ENCODE measurements around the gene REEP5.
A peak's percentile ranks its signal among the peaks of the same experiment; 100 is the strongest.
"Not testable (repeated sequence)": the region's sequence is repeated elsewhere in the genome, so short reads cannot be mapped to it uniquely, and the experiment has no call there.

The REEP5 gene

DNA sequence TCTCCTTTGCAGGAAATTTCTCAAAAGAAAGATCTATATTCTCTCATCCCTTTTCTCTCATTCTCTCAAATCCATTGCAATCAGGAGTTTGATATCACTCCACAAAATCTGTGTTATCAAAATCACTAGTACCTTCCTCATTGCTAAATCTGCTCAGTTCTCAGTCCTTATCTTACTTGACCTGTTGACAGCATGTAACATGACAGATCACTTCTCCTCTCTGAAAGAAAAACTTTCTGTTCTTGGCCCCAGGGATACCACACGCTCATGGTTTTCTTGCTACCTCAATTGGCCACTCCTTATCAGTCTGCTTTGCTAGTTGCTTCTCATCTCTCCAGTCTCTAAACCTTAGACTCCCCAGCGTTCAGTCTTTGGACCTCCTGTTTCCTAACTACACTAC lies 38.8 kb downstream of the REEP5 start:
- DNase-seq, result no peak

DNA sequence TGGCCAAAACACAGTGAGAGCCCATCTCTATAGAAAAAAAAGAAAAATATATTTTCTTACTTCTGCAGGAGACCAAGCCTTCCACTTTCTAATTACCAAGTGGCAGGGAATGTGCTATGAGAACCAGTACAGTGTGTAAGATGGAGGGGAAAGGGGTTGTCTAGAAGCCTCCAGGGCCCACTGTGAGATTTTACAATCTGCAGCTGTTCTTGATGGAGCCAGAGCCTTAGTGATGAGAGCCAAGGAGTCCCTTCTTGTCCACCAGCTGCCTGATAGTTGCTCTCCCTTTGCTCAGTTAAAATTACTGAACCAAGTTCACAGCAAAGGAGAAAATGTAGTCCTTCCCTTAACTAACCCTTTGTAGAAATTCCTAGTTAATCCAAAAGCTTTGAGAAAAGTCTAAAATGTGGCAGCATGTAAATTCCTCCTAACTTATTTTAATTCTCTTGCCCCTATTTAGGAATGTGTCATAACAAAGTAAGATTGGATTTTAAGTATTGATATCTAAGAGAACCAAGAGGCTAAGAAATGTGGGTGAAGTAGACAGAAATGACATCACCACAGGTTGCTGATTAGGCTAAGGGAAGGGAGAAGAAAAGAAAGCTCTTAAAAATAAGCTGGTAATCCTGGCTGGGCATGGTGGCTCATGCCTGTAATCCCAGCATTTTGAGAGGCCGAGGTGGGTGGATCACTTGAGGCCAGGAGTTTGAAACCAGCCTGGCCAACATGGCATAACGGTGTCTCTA lies 41.6 kb downstream of the REEP5 start:
- no peak for DNase-seq

DNA sequence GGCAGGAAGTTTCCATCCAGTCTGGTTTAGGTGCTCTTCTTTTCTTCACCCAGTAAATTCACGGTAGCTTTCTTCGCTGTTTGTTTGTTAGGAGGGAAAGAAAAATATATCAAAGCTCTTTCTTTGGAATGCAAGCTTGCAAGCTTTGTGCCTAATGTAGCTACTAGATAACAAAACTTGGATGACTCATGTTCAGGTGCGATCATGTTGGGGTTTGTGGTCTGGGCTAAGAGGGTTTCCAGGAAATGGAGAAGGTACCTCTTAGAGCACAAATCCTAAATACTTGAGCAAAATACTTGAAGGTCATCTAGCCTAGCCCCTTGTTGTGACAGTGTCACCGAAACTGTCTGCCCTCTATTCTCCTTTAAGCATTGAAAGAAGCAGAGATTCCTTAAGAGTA lies 43.3 kb downstream of the REEP5 start:
- DNase-seq, result no peak

DNA sequence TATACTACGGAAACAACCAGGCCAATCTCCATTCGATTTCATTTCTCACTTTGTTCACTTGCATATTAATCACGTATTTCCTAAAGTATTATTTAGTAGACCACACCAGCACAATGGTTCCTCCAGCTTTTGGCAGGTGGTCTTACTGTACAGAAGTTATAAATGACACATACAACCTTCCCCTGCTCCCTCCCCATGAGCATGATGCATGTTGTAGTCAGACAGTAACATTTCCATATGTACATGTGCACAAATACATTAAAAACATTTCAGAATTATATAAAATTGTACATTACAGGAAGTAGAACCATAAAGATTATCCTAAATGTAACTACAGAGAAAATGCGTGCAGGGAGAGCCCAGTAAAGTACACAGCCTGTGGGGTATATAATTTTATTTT lies 43.9 kb downstream of the REEP5 start:
- DNase-seq, result no peak

DNA sequence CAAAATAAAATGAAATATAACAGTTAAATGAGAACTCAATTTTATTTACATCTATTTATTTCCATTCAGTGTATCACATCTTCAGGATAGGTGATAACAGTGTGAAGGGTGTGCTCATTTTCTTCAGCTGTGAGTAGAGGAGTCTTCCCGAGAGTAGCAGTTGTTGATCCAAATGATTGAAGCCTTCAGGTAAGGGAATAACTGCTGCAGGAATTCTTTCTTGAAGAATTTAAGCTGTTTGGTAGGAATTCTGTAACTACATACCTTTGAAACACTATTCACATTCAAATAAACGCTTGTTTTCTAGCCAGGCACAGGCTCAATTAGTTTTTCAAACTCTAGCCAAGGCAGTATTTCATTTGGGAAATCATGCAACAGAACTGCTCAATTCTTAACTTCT lies 45.7 kb downstream of the REEP5 start:
- DNase-seq, result no peak

DNA sequence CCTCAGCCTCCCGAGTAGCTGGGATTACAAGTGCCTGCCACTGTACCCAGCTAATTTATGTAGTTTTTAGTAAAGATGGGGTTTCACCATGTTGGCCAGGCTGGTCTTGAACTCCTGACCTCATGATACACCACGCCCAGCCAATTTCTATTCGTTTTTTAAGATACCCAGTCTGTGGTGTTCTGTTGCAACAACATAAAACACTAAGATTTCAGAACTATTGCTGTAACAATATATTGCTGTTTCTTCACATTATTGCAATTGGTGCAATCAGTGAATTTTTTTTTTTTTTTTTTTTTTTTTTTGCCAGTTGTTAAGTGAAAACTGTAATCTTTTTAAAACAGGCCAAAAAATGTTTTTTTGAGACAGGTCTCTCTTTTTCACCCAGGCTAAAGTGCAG lies 51.1 kb downstream of the REEP5 start:
- DNase-seq, result peak; percentile 76

DNA sequence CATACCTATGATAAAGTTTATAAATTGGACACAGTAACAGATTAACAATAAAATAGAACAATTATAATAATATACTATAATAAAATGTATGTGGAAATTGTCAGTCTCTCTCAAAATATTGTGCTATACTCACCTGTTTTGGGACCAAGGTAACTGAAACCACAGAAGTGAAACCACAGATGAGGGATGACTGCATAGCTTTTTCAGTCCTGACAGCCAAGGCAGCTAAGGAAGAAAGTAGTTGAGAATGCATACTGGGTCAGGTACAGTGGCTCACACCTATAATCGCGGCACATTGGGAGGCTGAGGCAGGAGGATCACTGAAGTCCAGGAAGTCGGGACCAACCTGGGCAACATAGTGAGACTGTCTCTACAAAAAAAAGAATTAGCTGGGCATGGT lies 52.1 kb downstream of the REEP5 start:
- DNase-seq, result no peak

DNA sequence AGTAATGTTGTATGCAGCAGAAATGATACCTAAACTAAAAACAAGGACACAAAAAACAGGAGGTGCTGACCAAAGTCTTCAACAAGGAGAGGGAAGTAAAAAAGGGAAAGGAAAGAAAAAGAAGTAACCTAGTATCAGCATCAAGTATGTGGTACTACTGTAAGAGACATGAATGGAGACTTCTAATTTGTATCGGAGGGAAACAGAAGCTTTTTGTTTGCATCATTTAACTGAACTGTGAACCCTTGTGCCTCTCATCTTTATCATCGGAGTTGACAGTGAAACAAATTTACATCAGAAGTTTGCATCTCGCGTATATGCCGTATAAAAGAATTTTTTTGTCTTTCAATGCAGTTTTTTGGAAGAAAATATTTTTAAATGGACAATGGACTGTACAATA lies 54.6 kb downstream of the REEP5 start:
- no peak for DNase-seq

DNA sequence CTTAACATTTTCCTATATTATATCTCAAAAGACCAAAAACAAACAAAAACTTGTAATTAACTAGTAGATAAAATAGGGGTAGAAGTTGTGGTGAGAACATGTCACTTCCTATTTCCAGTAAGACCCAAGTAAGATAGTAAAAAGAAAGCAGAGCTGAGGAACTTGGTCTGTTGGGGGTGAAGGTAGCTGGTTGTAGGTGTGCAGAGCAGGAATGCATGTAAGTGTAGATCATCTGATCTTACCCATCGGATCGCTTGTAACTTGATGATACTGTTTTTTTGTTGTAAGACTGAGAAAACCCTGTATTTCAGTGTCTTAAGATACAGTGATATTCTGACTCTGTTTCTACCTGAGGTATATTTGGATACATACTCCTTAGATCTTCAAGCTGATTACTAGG lies 55.3 kb downstream of the REEP5 start:
- DNase-seq, result no peak

DNA sequence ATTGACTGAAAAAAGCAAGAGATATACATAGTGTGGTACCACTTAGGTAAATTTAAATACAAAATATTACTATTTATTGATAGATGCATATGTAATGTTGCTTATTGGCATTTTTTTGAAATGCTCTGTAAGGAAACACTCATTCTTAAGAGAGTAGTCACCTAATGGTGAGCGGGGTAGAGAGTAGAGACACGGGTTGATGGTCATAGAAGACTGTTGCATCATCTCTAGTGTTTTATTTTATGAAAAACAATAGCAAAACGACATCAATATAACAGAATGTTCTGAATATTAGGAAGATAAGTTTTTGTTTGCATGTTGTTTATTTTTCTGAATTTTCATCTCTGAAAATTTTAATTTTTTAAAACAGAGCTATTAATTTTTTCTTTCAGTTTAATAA lies 56.9 kb downstream of the REEP5 start:
- DNase-seq, result no peak

DNA sequence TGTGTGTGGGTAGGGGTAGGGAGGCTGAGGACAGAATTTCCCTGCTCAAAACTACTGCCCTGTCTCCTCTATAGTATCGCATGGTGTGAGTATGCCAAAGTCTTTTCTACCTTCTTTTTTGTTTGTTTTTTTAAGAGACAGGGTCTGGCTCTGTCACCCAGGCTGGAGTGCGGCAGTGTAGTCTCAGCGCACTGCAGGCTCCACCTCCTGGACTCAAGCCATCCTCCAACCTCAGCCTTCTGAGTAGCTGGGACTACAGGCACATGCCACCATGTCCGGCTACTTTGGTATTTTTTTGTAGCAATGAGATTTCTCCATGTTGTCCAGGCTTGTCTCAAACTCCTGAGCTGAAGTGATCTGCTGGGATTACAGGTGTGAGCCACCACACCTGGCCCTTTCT lies 58.5 kb downstream of the REEP5 start:
- DNase-seq, result no peak

DNA sequence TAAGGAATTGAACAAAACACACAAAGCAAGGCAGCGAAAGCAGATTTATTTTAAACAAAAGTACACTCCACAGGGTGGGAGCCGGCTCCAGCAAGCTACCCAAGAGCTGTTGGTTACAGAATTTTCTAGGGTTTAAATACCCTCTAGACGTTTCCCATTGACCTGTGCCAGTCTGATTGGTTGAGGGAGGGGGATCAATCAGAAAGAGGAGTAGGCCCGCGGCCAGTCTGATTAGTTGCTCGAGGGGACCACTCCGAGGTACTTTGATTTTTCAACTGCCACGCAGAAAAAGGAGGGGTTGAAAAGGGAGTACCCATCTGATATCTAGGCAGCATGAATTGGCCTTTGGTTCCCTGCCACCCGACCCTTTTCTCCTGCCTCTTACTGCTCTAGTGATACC lies 59.9 kb downstream of the REEP5 start:
- no peak for DNase-seq

DNA sequence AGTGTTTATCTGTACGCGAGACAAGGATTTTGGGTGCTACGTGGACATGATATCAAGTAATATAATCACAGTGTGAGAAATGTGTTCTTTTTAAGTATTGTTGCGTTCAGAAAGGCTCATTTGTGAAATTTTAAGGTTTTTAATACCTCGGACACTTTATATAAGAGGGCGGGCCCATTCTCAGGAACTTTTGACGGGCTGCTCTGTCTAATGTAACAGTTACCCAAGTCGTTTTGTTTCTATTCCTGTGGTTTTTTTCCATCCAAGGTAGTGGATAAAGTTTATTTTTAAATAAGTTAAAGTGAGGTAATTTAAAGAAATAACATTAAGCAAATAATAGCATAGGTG lies 60.4 kb downstream of the REEP5 start:
- no peak for DNase-seq

DNA sequence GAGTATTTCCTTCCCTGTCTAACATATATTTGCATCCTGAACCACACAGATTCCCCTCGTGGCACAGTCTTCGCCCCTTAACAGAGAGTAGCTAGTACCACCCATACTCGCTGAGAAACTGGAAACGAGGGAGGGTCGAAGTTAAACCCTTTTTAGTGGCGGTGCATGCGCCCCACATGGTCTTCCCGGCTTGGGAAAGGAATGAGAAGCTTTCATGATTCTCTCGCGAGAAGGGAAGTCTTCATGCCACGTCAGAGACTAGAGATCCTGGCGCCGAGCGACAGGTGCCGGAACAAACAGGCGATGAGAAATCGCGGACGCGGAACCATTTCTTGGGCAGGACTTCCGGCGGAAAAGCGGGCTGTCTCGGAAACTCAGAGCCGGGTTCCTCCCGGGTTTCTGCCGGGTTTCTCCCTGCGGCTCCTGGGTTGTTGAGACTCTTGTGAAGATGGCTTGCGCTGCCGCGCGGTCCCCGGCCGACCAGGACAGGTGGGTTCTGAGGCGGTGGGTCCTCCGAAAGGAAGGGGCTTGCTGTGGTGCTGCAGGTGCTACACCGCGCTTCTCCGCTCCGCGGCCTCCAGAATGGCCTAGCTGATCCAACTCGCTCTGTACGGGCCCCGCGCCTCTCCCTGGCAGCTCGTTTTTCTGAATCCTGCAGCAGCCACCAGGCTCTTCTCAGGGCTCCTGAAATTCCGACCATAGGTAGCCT lies 60.9 kb downstream of the REEP5 start, which contains the start of gene SRP19:
SRP19 (plus strand) TSS at position 359 of the 709 bp plus-strand sequence; CDS start at position 449, 90 bp downstream.
- DNase-seq, result peak; percentile 96

DNA sequence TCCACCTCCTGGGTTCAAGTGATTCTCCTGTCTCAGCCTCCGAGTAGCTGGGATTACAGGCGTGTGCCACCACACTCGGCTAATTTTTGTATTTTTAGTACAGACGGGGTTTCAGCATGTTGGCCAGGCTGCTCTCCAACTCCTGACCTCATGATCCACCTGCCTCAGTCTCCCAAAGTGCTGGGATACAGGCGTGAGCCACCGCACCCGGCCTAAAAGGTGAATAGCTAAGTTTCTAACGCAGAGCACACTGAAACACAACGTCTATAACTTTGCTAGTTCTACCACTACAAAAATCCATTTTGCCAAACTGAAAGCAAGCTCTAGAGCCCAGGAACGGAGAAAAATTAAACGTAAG lies 61.5 kb downstream of the REEP5 start:
- not testable (repeated sequence) for DNase-seq

DNA sequence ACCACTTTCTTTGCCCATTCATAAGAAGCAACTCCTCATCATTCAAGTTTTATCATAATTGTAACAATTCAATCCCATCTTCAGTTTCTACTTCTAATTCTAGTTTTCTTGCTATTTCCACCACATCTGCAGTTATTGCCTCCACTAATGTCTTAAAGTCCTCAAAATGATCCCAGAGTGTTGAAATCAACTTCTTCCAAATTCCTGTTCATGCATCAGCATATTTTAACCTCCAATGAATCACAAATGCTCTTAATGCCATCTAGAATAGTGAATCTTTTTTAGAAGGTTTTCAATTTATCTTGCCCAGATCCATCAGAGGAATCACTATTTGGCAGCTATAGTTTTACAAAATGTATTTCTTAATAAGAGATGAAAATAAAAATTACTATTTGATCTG lies 64.2 kb downstream of the REEP5 start:
- no peak for DNase-seq

DNA sequence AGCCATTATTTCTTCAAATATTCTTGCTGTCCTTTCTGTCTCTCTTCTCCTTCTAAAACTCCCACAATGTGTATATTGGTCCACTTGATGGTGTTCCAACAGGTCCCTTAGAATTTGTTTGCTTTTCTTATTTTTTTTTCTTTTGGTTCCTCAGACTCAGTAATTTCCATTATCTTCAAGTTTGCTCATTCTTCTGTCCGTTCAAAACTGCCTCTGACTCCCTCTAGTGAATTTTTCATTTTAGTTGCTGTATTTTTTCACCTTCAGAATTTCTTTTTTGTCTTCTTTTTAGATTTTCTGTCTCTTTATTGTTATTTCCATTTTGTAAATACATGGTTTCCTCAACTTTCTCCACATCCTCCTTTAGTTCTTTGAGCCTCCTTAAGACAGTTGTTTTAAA lies 67.4 kb downstream of the REEP5 start:
- no peak for DNase-seq

DNA sequence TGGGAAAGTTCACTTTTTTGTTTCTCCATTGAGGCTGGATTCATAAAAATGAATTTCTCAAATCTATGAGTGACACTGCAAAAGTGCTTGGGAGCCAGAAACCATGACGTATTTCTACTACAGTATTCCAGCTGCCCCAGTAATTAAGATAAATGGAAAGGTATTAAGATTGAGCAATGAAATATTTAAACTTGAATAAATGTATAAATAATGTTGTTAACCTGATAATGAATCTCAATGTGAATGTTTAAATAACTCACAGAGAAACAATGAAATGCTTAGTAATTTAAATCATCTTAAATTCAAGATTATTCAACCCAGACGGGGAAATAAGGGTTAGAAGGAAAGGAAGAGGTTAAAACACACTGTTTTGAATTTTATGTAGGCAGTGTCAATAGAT lies 72.1 kb downstream of the REEP5 start:
- DNase-seq, result no peak

DNA sequence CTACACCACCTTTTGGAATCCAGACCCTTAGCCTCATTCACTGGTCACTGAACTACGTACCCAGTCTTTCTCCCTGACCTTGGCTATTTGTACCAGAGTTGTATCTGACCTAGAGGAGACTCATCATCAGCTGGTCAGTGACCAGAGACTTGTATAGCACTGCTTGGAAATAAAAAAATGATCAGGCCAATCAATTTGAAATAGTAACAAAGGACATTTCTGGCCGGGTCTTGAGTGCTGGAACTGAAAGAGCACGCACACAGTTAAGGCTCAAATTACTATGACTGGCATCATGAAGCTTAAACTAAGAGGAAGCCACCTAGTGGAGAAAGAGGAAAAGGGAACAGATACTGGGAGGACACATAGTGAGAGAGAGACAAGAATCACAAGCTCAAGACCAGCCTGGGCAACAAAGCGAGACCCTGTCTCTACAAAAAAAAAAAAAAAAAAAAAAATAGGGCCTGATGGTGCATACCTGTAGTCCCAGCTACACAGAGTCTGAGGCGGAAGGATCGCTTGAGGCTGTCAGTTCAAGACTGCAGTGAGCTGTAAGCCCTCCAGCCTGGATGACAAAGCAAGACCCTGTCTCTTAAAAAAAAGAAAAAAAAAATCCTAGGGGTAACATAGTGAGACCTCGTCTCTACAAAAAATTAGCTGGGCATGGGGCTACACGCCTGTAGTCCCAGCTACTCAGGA lies 73.8 kb downstream of the REEP5 start:
- peak; percentile 80 for DNase-seq

DNA sequence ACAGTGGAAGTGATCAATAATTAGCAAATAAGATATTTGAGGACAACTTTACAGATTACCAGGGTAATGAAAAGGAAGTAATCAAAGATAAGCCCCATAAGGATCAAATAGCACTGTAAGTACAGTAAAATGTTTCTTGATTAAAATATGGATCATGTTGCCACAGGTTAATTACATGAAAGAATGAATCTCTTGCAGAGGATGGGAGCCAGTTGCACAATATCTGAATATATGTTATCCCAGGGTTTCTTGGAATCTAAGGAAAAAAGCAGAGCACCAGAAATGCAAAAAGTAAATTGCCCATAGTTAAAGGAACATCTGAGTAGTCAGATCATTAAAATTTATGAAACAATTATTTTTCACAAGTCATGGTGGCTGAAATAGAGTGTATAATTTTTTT lies 74.7 kb downstream of the REEP5 start:
- no peak for DNase-seq

DNA sequence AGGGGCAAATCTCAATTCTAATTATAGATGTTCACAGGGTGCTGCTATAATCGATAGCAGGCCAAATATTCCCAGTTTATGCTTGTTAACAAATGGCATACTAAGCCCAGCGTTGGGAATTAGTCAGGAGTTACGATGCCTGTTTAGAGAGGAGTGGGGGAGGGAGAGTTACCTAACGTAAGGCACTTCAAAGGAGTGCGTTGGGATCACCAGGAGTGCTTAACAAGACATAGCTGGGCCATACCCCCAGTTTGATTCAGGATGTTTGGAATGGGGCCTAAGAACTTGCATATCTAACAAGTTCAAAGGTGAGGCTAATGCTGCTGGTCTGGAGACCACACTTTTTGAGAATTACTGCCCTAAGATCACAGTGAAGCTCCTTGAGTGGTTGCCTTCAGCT lies 75.5 kb downstream of the REEP5 start:
- DNase-seq, result no peak

DNA sequence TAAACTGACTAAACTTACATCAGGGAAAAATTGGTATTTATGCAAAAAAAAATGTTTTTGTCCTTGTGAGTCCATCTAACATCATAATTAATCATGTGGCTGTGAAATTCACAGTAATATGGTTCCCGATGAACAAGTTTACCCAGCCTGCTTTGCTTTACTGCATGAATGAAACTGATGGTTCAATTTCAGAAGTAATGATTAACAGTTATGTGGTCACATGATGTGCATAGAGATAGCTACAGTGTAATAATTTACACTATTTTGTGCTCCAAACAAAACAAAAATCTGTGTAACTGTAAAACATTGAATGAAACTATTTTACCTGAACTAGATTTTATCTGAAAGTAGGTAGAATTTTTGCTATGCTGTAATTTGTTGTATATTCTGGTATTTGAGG lies 77.5 kb downstream of the REEP5 start:
- DNase-seq, result no peak

DNA sequence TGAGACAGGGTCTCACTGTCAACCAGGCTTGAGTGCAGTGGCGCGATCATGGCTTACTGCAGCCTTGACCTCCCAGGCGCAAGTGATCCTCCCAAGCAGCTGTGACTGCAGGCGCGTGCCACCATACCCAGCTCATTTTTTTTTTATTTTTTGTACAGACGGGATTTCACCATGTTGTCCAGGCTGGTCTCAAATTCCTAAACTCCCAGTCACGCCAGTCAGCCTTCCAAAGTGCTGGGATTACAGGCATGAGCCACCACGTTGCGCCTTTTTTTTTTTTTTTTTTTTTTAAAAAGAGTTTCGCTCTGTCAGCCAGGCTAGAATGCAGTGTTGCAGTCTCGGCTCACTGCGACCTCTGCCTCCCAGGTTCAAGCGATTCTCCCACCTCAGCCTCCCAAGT lies 88.1 kb downstream of the REEP5 start:
- DNase-seq, result no peak

DNA sequence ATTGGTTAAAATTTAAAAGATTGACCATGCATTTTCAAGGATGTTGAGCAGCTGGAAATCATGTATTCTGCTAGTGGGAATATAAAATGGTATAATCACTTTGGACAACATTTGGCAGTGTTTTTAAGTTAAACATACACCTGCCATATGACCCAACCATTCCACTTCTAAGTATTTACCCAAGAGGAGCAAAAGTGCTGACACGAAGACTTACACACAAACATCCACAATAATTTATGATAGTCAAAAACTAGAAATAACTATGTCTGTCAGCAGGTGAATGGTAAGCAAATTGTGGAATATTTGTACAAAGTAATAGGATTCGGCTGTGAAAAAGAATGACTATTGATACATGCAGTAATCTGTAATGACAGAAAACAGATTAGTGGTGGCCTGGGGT lies 91.6 kb downstream of the REEP5 start:
- no peak for DNase-seq

Measured in MV-4-11 (cell line).